Measurements from ENCODE around the gene RASD2.
A peak's percentile ranks its signal among the peaks of the same experiment; 100 is the strongest.

RASD2 gene

GRCh38 chr22:35525687-35526332 is 14.8 kb upstream of the RASD2 start:
- TF ChIP-seq PAX5 (IDR thresholded peaks at IDR 0.05; ENCODE audit: insufficient read depth, low read length, severe bottlenecking) (no peak), POLR2AphosphoS5 (IDR thresholded peaks at IDR 0.05; ENCODE audit: low read depth, low read length) (no peak), SPI1 (IDR thresholded peaks at IDR 0.05; ENCODE audit: low read depth, low read length) (no peak), TAF1 (IDR thresholded peaks at IDR 0.05; ENCODE audit: low read depth, low read length) (no peak)
- FAIRE-seq (no peak), DNase-seq (ENCODE audit: insufficient read length, low spot score) (no peak)

GRCh38 chr22:35526333-35526979 is 14.2 kb upstream of the RASD2 start:
- DNase-seq (ENCODE audit: insufficient read length, low spot score) (no peak), FAIRE-seq (no peak)
- TF ChIP-seq POLR2AphosphoS5 (IDR thresholded peaks at IDR 0.05; ENCODE audit: low read depth, low read length) (no peak), POU2F2 (IDR thresholded peaks at IDR 0.05; ENCODE audit: low read depth, low read length) (no peak), PAX5 (IDR thresholded peaks at IDR 0.05; ENCODE audit: insufficient read depth, low read length, severe bottlenecking) (no peak), POLR2A (IDR thresholded peaks at IDR 0.05; ENCODE audit: low read depth, low read length) (no peak), SPI1 (IDR thresholded peaks at IDR 0.05; ENCODE audit: low read depth, low read length) (peak; percentile 22; the same call in 1 of the 2 replicates)

GRCh38 chr22:35528927-35529326 is 11.7 kb upstream of the RASD2 start:
- TF ChIP-seq PAX5 (IDR thresholded peaks at IDR 0.05; ENCODE audit: insufficient read depth, low read length, severe bottlenecking) (no peak), SPI1 (IDR thresholded peaks at IDR 0.05; ENCODE audit: low read depth, low read length) (no peak), POLR2A (IDR thresholded peaks at IDR 0.05; ENCODE audit: low read depth, low read length) (no peak), POU2F2 (IDR thresholded peaks at IDR 0.05; ENCODE audit: low read depth, low read length) (no peak), POLR2AphosphoS5 (IDR thresholded peaks at IDR 0.05; ENCODE audit: low read depth, low read length) (no peak), TAF1 (IDR thresholded peaks at IDR 0.05; ENCODE audit: low read depth, low read length) (no peak)
- FAIRE-seq (no peak), DNase-seq (ENCODE audit: insufficient read length, low spot score) (no peak)

DNA sequence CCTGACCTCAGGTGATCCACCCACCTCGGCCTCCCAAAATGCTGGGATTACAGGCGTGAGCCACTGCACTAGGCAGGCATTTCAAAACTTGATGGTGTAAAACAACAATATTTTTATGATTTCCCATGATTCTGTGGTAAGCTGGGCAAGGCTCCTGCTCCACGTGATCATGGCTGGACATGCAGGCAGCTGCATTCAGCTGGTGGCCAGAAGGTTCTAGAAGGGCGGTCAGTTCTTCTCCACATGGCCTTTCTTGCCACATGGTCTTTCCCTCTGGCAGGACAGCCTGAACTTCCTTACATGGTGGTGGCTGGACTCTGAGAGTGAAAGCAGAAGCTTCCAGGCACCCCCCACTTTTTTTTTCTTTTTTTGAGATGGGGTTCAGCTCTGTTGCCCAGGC is 9.9 kb upstream of the RASD2 start:
- FAIRE-seq (no peak), DNase-seq (ENCODE audit: insufficient read length, low spot score) (no peak)
- TF ChIP-seq POU2F2 (IDR thresholded peaks at IDR 0.05; ENCODE audit: low read depth, low read length): no peak
- no peak for TF ChIP-seq POLR2AphosphoS5 (IDR thresholded peaks at IDR 0.05; ENCODE audit: low read depth, low read length)
- no peak for TF ChIP-seq TAF1 (IDR thresholded peaks at IDR 0.05; ENCODE audit: low read depth, low read length)
- no peak for TF ChIP-seq PAX5 (IDR thresholded peaks at IDR 0.05; ENCODE audit: insufficient read depth, low read length, severe bottlenecking)
- TF ChIP-seq POLR2A (IDR thresholded peaks at IDR 0.05; ENCODE audit: low read depth, low read length): no peak
- TF ChIP-seq SPI1 (IDR thresholded peaks at IDR 0.05; ENCODE audit: low read depth, low read length): no peak

DNA sequence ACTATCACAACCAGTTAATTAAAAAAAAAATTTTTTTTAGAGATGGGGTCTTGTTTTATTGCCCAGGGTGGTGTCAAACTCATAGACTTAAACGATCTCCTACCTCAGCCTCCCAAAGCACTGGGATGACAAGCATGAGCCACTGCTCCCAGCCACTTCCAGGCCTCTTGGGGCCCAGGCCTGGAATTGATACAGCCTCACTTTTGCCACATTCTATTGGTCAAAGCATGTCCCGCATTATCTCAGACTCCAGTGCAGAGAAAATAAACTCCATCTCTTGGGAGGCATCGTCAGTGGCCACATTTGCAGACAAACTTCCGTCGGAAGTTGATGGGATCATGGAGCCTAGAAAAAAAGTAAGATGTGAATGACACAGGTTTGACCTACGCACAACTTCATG is 9.4 kb upstream of the RASD2 start:
- TF ChIP-seq POLR2A (IDR thresholded peaks at IDR 0.05; ENCODE audit: low read depth, low read length) (no peak), POU2F2 (IDR thresholded peaks at IDR 0.05; ENCODE audit: low read depth, low read length) (no peak)

DNA sequence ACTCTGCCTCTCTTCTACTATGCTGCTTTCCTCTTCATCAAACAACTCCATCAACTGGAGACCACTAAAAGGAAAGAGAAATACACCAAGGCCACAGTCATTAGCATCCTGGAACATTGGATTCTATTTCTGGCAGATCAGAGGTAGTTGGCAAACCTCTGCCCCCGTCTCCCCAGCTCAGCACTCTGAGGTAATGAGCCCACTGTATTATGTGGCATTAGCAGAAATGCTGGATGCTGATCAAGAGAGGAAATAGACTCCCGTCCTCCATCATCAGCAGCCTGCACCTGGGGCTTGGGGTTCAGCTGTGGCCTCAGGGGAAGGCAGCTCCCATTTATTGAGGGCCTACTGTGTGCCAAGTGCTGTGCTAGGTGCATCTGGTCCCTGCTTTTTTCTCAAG is 9.0 kb upstream of the RASD2 start:
- no peak for DNase-seq (ENCODE audit: insufficient read length, low spot score)
- no peak for FAIRE-seq
- TF ChIP-seq POLR2AphosphoS5 (IDR thresholded peaks at IDR 0.05; ENCODE audit: low read depth, low read length): no peak
- no peak for TF ChIP-seq PAX5 (IDR thresholded peaks at IDR 0.05; ENCODE audit: insufficient read depth, low read length, severe bottlenecking)
- no peak for TF ChIP-seq SPI1 (IDR thresholded peaks at IDR 0.05; ENCODE audit: low read depth, low read length)
- TF ChIP-seq POLR2A (IDR thresholded peaks at IDR 0.05; ENCODE audit: low read depth, low read length): no peak
- TF ChIP-seq TAF1 (IDR thresholded peaks at IDR 0.05; ENCODE audit: low read depth, low read length): no peak
- TF ChIP-seq POU2F2 (IDR thresholded peaks at IDR 0.05; ENCODE audit: low read depth, low read length): no peak

More for the DNA sequence above, 9.4 kb upstream of the RASD2 start:
- DNase-seq (ENCODE audit: insufficient read length, low spot score) (no peak), FAIRE-seq (no peak)

- TF ChIP-seq PAX5 (IDR thresholded peaks at IDR 0.05; ENCODE audit: insufficient read depth, low read length, severe bottlenecking) (no peak), POLR2AphosphoS5 (IDR thresholded peaks at IDR 0.05; ENCODE audit: low read depth, low read length) (no peak), POU2F2 (IDR thresholded peaks at IDR 0.05; ENCODE audit: low read depth, low read length) (no peak), POLR2A (IDR thresholded peaks at IDR 0.05; ENCODE audit: low read depth, low read length) (no peak), SPI1 (IDR thresholded peaks at IDR 0.05; ENCODE audit: low read depth, low read length) (no peak), TAF1 (IDR thresholded peaks at IDR 0.05; ENCODE audit: low read depth, low read length) (no peak)
- FAIRE-seq (peak; percentile 63), DNase-seq (ENCODE audit: insufficient read length, low spot score) (no peak)
These were observed 7.1 kb upstream of the RASD2 start for GRCh38 chr22:35533365-35534029.

GRCh38 chr22:35534091-35534490 is 6.5 kb upstream of the RASD2 start:
- no peak for FAIRE-seq
- TF ChIP-seq POU2F2 (IDR thresholded peaks at IDR 0.05; ENCODE audit: low read depth, low read length): no peak
- TF ChIP-seq SPI1 (IDR thresholded peaks at IDR 0.05; ENCODE audit: low read depth, low read length): no peak
- no peak for TF ChIP-seq POLR2A (IDR thresholded peaks at IDR 0.05; ENCODE audit: low read depth, low read length)
- TF ChIP-seq PAX5 (IDR thresholded peaks at IDR 0.05; ENCODE audit: insufficient read depth, low read length, severe bottlenecking): no peak
- TF ChIP-seq TAF1 (IDR thresholded peaks at IDR 0.05; ENCODE audit: low read depth, low read length): no peak
- no peak for TF ChIP-seq POLR2AphosphoS5 (IDR thresholded peaks at IDR 0.05; ENCODE audit: low read depth, low read length)
- no peak for DNase-seq (ENCODE audit: insufficient read length, low spot score)

- no peak for FAIRE-seq
- TF ChIP-seq POLR2AphosphoS5 (IDR thresholded peaks at IDR 0.05; ENCODE audit: low read depth, low read length) (no peak), TAF1 (IDR thresholded peaks at IDR 0.05; ENCODE audit: low read depth, low read length) (no peak), POU2F2 (IDR thresholded peaks at IDR 0.05; ENCODE audit: low read depth, low read length) (no peak), PAX5 (IDR thresholded peaks at IDR 0.05; ENCODE audit: insufficient read depth, low read length, severe bottlenecking) (no peak), SPI1 (IDR thresholded peaks at IDR 0.05; ENCODE audit: low read depth, low read length) (no peak), POLR2A (IDR thresholded peaks at IDR 0.05; ENCODE audit: low read depth, low read length) (no peak)
- no peak for DNase-seq (ENCODE audit: insufficient read length, low spot score)
These were observed 3.4 kb upstream of the RASD2 start for GRCh38 chr22:35537232-35537631.
